HG02642 (cell line): ENCODE results near the gene NANOS3.
"Not testable (repeated sequence)": the region's sequence is repeated elsewhere in the genome, so short reads cannot be mapped to it uniquely, and the experiment has no call there.

Source experiments
- ATAC-seq: cut with Tn5 transposase; IDR thresholded peaks from one replicate; pipeline ENCODE4 v1.9.1; 2021; ENCODE audit warnings: mild to moderate bottlenecking; ENCODE audit not compliant: unreplicated experiment, poor library complexity

NANOS3 gene

DNA sequence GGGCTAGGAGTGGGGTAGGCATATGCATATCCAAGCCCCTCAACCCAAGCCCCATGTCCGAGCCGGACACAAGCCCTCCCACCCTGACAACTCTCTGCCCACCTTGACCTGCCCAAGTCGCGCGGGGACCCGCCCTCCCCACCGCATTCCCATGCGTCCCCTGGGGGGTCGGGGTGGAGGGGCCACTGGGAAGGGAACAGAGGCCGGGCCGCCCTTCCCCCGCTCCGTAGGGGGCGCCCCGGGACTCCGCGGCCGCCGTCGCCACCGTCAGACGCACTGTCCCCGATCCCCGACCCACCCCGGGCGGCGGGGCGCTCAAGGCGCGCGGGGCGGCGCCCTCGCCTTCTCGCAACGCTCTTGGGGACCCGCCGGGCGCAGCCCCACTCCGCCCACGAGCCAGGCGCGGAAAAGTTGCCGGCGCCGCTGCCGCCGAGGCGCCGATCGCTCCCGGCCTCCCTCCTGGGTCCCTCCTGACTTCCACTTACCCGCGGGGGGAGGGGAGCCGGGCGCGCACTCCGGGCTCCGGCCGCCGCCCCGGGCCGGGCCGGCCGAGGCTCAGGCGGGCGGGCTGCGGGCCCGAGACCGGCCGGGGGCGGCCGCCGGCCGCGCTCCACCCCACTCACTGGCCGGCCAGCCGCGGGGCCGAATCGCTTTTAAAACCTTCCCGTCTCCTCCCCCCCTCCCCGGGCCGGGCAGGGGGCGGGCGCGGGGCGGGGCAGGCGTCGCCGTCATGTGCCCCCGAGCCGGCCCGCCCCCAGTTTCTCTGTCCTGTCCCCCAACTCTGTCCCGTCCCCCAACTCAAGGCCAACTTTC is 34.4 kb upstream of the NANOS3 start:
- peak; percentile 31 for ATAC-seq

DNA sequence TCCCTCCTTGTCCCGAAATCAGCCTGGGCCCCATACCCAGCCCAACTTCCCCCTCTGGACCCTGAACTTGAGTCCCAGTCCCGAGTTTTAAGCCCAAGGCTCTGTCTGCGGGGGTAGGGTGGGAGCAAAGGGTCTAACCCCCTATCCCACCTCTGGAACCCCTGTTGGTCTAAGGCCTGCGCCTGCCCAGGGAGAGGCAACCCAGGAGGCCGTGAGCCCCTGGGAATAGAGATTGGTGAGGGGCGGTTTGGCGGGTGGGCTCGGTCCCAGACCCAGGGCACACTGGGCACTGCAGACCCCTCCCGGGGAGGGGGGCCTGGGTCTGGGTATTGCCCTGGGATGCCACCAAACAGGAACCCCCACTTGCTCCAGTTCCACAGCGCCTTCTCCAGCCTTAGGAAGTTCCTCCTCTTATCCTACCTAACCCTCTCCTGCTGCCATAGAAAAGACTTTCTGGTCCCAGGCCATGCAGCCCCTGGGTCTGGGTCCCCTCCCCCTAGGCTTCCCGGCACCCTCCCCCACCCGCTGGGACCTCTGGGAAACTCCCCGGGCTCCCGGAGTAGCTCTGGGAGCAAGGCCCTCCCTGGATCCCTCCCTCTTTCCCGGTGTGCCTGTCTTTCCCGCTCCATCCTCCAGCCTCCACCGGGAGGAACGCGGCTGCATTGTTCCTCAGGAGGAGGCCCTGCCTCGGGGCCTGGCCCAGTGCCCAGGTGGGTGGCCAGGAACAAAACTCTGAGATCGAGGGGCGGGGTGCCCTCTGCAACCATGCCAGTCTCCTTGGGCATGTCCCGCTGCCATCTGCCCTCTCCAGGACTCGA is 33.6 kb upstream of the NANOS3 start:
- no peak for ATAC-seq

DNA sequence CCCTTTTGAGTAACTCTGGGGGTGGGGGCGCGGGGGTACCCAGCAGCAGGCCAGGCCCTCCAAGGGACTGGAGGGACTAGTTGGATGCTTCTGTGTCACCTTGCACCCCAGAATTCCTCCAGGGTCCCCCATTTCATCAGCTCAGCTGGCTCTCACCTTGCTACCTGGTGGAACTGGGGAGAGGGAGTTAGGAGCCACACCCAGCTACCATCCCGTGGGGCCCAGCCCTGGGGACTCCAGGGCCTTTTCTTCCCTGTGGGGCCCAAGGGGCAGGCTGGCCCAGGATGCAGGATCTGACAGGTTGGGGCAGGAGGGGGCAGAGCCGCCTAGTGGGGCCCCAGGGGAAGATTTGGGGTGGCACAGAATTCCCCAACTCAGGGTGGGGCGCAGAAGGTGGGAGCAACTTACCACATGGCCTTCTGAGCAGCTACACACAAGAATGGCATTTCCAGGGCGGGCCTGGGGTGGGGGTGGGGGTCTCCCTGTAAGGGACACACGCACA is 32.8 kb upstream of the NANOS3 start:
- ATAC-seq: no peak

DNA sequence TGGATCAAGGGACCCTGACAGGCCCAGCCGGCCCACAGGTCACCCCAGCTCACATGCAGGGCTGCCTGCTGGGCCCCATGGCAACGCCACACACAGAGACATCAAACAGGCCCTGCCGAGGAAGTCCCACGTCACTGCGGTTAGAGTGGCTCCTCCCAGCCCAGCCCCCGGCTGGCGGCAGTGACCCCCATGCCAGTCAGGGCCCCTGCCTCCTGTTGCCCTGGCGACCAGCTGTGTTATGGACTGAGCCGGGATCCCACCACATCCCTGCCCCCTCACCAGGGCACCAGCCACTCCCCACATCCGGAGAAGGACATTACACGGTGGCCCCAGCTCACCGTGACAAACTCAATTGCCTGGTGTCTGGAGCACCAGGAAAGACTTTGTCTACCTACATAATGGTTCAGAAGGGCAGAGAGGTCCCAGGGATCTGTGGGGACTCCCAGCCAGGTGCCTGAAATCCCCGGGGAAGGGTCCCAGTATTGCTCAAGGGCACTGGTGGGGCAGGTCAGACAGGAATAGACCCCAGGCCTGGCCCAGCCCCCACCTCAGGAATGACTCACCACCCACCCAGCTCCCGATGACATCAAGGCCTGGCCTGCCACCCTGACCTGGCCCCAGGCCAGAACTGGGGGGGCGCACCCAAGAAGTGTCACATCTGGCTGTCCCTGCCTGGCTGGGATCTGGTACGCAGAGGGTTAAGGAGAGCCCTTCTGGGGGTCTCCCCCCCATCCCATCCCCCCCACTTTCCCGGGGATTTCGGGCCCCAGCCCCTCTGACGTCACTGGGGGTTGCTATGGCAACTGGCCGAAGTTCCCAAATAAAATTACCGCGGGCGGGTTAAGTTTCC is 30.2 kb upstream of the NANOS3 start:
- peak; percentile 38 for ATAC-seq

DNA sequence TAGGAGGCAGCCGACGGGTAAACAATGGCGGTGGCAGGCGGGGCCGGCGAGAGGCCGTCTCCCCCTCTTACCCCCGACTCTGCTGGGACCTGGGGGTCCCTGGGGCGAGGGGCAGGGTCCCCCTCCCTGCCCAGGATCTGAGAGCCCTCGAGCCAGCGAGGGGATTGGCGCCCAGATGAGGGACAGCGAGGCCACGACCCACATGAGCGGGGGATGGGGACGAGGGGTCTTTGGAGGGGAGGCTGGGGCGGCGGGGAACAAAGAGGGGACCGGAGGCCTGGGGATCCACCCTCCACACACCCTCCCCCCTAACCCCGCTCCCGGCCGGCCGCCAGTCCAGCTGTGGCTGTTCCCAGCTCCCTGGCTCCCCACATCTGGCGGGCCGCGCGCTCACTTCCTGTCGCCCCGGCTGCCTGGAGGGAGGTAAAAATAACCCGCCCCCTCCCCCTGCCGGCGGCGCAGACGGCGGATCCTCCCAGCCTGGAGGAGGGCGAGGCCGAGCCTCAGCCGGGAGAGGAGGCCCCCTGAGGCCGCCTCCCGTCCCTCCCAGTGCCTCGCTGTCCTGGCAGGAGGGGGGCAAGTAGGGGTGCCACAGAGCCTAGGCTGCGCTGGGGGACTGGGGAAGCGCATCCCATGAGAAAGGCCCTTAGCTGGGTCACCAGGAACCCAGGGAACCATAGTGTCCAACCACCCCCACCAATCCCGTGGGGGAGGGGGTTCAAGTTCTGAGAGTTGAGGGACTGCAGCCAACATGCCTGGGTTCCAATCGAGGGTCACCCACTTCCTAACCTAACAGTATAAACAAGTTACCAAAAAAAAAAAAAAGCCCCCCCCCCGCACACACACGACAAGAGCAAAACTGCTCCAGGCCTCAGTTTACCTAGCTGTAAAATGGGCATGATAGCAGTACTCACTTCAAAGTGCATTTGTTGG is 29.3 kb upstream of the NANOS3 start:
- ATAC-seq: peak; percentile 38

DNA sequence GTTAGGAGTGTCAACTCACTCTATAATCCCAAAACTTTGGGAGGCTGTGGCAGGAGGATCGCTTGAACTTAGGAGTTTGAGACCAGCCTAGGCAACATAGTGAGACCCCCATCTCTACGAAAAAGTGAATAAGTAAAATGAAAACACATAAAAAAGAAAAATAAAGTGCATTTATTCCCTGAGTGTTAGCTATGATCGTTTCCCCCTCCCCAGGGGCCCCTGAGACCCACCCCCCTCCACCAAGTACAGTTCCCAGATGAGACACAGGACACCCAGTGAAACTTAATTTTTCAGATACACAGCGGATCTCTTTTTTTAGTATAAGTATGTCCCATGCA is 28.6 kb upstream of the NANOS3 start:
- no peak for ATAC-seq

DNA sequence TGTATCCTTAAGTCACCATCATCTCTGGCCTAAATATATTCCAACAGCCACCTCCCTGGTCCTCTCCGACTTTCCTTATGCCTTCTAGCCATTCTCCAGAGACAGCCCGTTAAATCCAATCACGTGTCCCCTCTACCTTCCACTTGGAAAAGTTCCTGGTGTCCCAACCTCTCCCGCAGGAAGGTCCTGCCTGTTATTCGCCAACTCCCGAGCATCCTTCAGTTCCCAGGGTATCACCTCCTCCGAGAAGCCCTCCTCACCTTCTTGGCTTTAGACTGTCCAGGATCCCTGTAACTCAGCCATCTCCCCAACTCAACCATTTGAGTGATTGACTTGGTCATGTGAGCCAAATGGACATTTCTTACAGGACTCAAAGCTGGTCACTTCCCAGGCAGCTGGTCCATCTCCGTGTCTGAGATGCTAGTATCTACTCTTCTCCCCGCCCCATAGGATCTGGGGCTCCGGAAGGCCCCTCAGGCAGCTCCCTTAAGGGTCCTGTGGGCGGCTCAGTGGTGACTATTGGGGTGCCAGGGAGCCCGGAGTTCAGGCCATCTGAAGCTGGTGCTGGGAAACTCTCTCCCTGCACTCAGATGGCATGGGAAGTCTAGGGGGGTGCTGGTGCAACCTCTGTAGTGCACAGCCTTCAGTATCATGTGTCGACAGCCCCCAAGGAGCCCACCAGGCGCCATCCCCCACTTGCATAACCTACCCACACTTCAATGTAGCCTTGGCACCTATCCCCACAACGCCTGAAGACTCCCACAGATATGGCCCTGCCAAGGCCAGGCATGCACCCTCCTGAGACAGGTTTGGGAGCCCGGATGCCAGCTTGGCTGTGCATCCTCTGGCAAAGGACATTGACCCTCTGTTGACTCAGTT is 27.9 kb upstream of the NANOS3 start:
- ATAC-seq: no peak

DNA sequence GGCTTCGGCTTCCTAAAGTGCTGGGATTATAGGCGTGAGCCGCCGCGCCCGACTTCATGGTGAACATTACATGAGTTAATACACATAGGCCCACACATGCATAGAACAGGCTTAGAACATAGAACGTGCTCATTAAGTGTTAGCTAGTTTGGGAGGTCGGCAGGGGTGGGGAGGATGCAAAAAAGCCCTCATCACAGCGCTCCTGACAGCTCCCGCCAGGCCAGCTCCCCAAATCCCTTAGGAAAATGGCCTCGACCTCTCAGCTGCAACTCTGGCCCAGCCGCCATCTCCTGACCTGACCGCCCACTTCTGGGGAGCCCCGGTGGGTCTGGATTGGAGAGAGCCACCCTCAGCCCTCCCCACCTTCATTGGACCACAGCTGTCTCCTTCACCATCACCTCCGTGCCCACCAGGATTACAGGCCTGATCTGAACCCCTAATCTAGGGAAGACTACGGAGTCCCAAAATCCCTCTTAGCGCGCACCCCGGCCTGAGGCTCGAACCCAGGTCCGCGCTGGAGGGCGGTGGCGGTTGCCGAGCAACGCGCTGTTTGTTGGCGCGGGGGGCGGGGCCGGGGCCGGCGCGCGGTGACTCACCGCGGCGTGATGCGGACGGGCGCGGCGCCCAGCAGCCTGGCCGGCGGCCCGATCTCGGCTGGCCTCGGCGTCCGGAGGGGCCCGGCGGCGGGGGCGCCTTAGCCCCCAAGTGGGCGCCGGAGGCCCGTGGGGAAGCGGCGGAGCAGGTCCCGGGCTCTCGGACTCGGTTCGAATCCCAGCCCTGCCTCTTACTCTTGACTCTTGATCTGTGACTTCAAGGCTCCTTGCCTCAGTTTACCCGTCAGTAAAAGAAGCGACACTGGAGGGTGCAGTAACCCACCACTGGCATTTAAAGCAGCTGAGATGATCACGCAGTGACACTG is 26.7 kb upstream of the NANOS3 start:
- ATAC-seq: no peak

DNA sequence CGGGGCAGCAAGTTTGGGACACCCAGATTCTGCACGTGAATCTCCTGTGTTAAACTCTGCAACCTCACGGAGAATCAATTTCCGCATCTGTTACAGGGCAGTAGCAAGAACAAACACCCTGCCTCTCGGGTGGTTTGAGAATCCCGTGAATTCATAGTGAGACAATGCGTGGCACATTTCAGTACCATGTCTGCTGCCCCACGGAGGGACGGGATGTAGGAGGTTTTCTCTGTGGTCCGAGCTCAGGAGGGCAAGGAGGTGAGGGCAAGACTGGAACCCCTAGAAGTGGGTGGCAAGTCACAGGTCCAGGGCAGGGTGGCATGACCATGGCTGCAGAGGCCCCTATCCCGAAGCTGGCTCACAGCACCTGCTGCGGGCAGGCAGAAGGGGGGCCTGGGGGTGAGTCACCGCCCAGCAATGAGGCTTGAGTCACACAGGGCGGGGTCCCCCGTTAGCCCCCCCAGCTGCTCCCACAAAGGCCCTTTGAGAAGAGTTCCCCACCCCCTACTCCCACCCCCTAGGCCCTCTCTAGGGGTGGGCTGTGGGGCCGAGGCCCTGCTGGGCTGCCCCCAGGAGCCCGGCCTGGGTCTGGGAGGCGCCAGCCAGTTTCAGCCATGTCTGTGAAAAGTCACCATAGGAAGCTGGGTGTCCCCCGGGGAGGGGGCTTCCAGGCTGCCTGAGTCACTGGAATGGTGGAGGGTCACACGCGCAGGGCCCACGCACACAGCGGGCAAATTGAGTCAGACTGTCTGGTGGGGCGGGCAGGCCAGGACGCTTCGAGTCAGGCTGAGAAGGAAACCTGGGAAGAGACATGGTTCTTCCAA is 25.8 kb upstream of the NANOS3 start:
- ATAC-seq: no peak

DNA sequence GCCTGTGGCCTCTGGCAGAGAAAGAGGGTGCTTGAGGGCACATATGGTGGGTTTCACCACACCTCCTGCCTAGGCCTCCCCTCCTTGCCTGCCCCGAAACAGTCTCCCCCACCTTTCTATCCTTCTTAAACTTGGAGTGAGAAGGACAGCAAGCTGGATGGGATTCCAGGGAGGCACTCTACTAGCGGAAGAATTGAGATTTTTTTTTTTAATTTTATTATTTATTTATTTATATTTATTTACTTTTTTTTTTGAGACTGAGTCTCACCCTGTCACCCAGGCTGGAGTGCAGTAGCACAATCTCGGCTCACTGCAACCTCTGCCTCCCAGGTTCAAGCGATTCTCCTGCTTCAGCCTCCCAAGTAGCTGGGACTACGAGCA is 25.2 kb upstream of the NANOS3 start:
- ATAC-seq: not testable (repeated sequence)

DNA sequence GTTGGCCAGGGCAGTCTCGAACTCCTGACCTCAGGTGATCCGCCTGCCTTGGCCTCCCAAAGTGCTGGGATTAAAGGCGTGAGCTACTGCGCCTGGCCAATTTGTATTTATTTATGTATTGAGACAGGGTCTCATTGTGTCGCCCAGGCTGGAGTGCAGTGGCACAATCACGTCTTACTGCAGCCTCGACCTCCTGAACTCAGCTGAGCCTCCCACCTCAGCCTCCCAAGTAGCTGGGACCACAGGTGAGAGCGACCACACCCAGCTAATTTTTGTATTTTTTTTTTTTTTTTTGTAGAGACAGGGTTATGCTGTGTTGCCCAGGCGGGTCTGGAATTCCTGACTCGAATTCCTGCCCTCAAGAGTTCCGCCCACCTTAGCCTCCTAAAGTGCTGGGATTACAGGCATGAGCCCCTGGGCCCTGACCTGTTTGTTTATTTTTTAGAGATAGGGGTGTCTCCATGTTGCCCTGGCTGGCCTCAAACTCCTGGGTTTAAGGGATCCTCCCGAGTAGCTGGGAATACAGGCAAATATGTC is 24.7 kb upstream of the NANOS3 start:
- ATAC-seq: not testable (repeated sequence)

DNA sequence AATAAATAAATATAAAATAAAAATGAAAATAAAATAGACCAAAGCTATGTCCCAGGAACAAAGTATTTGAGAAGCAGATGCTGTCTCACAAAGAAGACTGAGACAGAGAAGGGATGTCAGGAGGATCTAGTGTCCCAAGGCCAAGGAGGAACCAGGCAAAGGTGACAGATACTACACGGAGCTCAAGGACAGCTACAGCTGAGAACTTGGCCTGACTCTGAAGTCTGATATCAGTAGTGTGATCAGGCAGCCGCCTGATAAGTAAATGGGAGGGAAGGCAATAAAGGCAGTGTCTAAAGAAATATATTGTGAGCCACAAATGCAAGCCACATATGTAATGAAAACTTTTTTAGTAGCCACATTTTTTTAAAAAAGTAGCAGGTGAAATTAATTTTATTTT is 20.4 kb upstream of the NANOS3 start:
- ATAC-seq: no peak

DNA sequence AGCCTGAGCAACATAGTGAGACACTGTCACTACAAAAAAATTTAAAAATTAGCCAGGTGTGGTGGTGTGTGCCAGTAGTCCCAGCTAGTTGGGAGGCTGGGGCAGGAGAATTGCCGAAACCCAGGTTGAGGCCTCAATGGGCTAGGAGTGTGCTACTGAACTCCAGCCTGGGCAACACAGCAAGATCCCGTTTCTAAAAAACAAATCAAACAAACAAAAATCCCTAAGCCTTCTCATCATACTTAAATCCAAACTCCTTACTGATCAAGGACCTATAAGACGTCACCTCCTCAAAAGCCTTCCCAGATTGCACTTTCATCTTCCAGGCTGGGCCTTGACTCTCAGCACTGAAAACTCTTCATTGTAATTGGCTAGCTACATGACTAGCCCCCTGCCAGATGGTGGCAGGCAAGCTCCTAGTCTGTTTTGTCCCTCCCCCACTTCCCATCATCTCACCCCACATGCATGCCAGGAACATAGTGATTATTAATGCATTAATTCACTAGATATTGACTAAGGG is 17.5 kb upstream of the NANOS3 start:
- no peak for ATAC-seq

DNA sequence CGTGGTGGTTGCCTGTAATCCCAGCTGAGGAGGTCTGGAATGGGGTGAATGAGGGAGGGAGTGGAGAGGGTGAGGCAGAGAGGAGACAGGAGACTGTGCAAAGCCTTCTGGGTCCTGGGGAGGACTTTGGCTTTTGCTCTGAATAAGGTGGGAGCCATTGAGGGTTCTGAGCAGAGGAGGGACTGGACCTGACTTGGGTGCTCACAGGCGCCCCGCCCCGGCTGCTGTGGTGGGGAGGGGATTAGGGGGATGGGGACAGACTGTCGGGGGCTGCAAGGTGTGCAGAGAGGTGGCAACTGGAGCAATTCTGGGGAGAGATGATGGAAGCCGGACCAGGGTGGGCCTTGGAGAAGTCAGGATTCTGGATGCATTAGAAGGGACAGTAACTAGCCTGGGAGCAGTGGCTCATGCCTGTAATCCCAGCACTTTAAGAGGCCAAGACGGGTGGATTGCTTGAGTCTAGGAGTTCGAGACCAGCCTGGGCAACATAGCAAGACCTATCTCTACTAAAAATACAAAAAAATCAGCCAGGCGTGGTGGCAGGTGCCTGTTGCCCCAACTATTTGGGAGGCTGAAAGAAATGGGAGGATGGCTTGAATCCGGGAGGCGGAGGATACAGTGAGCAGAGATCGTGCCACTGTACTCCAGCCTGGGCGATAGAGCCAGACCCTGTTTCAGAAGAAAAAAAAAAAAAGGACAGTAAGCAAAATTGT is 16.1 kb upstream of the NANOS3 start:
- ATAC-seq: no peak

DNA sequence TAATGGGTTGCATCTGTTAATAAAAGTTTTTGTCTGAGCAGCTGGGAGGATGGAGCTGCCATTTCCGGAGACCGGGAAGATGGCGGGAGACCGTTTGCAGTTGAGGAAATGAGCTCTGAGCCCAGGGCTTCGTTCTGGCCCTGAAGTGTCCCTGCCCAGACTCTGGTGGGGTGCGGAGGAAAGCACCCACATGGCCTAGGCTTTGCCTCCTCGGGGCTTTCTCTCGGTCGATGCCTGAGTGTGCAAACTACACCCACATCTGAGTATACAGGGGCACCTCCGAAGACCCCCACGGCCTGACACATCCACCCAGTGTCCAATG is 15.6 kb upstream of the NANOS3 start:
- no peak for ATAC-seq
